GM19372 (cell line): ENCODE results near the gene SOAT2.
"Not testable (repeated sequence)": the region's sequence is repeated elsewhere in the genome, so short reads cannot be mapped to it uniquely, and the experiment has no call there.

Experiments
- ATAC-seq: cut with Tn5 transposase; IDR thresholded peaks from one replicate; pipeline ENCODE4 v1.9.1; 2021; ENCODE audit warnings: mild to moderate bottlenecking, low read depth, moderate library complexity; ENCODE audit not compliant: unreplicated experiment

The SOAT2 gene

DNA sequence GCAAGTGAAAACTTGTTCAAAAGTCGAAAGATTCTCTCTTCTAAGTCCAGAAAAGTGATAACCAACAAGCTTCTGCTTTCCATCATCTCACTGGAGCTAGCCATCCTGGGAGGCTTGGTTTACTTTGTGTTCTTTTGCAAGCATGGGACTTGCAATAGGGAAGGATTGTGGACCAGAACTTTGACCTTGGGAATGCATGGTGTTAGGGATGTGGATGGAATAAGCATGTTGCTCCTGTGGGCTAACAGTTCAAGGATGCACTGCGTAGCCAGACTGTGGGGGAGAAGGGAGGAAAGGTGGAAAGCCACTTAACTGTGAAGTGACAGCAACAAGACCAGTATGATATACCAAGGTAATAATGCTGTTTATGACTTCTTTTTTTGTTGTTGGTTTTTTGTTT, 28.6 kb downstream of the SOAT2 start:
- no peak for ATAC-seq

DNA sequence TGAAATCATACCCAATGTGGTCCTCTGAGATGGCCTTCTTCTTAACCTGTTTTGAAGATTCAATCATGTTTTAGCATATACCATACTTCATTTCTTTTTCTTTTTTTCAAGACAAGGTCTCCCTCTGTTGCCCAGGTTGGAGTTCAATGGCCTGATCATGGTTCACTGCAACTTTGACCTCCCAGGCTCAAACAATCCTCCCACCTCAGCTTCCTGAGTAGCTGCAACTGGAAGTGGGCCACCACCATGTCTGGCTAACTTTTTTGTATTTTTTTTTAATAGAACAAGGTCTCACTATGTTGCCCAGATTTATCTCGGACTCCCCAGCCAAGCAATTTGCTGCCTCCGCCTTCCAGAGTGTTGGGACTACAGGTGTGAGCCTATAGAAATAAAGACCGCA, 30.4 kb downstream of the SOAT2 start:
- ATAC-seq = no peak

DNA sequence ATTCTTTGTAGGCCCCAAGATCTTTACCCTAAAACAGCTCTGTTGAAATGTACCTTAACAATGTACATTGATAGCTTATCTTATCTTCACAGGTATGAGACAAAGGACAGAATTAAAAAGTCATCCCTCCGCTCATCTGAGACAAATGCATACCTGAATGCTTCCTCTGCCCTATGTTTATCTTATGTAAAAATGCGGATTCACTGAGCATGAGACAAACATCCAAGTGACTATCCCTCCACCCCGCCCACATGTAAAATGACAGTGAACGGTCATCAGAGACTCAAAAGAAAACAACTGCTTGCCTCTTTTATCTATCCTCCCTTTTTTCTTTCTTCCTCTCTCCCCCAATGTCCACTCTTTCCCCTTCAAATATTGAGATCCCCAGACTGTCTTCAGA, 40.1 kb downstream of the SOAT2 start:
- no peak for ATAC-seq

- no peak for ATAC-seq
Measured at GRCh38 chr12:53145383-53146260, 42.3 kb downstream of the SOAT2 start.

DNA sequence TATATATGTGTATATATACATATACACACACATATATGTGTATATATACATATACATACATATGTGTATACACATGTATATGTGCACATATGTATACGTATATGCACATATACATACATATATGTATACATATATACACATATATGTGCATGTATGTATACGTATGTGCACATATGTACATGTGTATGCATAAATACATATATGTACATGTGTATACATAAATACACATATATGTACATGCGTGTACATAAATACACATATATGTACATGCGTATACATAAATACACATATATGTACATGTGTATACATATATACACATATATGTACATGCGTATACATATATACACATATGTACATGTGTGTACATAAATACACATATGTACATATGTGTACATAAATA, 43.9 kb downstream of the SOAT2 start:
- ATAC-seq = no peak

- no peak for ATAC-seq
Measured at GRCh38 chr12:53147653-53148052, 44.4 kb downstream of the SOAT2 start.

- no peak for ATAC-seq
Measured at GRCh38 chr12:53151039-53151438, 47.8 kb downstream of the SOAT2 start.

DNA sequence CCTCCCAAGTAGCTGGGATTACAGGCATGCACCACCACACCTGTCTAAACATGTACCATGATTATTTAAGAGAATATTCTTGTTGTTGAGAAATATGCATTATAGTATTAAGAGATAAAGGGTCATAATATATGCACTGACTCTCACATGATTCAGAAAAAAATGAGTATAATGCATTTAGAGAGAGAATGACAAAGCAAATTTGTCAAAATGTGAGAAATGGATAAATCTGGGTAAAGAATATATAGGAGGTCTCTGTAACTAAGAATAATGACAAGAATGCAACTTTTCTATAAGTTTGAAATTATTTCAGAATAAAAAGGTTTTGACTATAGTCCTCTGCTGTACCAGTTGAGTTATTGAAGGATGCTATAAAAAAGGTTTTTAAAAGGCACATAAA, 49.1 kb downstream of the SOAT2 start:
- no peak for ATAC-seq

DNA sequence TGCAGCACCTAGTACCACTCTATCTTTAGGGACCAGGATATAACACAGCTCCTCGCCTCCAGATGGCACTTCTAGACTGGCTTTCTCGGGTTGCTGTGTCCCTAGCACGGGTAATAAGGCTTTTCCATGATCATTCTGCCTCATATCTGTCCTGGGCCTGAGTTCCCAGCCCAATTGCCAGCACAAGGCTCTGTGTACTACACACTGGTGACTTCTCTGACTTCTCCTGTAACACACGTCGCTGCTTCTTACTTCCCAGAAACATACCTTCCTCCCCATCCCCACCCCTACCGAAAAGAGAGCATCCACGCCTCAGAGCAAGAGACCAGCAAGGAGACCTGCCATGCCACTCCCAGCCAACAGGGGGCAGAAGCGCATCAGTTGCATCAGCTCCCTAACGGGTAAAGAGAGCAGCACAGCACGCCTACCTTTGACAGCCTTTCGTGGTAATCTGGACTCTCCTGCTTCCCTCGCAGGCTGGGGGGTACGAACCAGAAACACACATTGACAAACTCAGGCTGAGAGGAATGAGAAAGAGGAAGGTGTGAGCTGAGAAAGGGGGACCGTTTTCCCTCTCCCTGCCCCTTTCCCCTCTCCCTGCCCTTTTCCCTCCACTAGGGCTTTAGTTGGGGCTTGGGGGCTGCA, 56.0 kb downstream of the SOAT2 start:
- ATAC-seq = peak; percentile 81

GRCh38 chr12:53160000-53160399, 56.7 kb downstream of the SOAT2 start:
- ATAC-seq = no peak

GRCh38 chr12:53160673-53161072, 57.4 kb downstream of the SOAT2 start:
- no peak for ATAC-seq

DNA sequence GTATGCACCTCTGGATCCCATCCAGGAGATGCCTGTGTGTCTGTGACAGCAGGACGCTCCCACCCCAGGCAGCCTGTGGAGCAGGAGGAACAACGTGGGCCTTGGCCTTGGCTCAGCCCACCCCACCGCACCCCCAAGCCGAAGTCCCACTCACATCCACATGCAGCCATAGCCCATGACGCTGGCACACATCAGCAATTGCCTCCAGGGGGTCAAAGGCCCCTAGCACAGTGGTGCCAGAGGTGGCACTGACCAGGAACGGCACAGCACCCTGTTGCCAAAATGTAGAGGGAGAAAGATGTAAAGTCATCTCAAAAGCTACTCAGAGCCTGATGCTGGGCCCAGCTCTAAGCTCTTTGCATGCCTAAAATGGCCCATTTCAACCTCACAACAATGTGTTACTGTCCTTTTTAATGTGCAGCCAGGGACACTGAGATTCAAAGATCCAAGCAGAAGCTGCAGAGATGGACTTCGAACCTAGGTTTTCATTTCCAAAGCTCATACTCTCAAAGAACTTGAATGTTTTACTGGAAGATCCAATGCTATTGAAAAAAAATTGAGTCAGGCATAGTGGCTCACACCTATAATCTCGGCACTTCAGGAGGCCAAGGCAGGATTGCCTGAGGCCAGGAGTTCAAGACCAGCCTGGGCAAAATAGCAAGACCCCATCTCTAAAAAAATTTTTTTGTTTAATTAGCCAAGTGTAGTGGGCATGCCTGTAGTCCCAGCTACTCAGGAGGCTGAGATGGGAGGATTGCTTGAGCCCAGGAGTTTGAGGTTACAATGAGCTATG, 58.0 kb downstream of the SOAT2 start:
- ATAC-seq = no peak

DNA sequence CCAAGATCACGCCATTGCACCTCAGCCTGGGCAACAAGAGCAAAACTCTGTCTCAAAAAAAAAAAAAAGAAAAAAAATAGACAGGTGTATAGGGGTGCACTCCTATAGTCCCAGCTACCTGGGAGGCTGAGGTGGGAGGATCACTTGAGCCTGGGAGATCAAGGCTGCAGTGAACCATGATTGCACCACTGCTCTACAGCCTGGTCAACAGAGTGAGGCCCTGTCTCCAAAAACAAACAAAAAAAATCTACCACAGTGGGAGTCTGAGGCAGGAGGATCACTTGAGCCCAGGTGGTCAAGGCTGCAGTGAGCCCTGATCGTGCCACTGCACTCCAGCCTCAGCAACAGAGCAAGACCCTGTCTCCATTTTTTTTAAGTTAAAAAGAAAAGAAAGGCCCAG, 59.7 kb downstream of the SOAT2 start:
- ATAC-seq = not testable (repeated sequence)

GRCh38 chr12:53166837-53167236, 63.6 kb downstream of the SOAT2 start:
- no peak for ATAC-seq

GRCh38 chr12:53169644-53170043, 66.4 kb downstream of the SOAT2 start:
- no peak for ATAC-seq

DNA sequence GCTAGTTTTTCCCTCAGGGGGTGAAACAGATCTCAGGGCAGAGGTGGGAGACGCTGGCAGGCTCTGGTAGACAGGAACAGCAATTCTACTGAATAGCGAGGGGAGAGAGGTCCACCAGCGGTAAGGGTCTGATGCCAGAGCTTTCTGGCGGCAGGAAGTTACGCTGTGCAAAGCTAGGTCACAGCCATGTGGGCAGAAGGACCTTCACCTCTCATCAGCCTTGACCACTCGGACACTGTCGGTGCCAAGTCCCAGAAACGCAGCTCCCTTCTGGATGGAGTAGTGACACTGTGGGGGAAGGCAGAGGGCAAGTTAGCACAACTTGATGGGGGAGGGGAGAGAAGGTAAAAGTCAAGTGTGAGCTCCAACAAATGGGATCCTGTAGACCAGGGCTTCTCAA, 66.9 kb downstream of the SOAT2 start:
- no peak for ATAC-seq

- ATAC-seq = no peak
Measured at GRCh38 chr12:53170876-53171724, 67.8 kb downstream of the SOAT2 start.

DNA sequence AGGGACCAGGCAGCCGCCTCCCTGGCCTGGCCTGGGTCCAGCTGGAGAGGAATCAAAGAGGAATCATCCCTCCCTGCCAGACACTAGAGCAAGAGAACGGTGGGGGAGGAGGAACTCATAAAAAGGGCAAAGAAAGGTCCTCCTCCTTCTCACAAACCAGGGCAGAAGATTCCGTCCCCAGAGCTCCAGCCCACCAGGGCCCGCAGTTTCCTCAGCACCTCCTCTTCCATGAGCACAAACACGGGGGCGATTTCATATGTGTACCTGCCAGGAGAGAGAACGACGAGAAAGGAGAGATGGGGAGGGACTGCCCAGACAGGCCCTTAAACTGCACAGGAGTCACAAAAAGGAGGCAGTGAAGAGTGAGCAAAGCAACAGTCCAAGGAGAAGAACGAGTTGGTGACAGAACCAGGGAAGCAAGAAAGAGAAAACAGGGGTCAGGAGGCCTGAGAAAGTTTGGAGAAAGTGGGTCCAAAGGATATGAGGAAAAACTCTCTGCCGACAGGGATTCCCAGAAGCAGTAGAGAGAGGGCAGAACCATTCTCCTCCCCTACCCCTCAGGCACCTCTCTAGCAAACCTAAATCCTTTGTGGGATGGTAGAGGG, 68.5 kb downstream of the SOAT2 start:
- no peak for ATAC-seq

GRCh38 chr12:53172352-53172751, 69.1 kb downstream of the SOAT2 start:
- ATAC-seq = no peak
